OCI-LY3 (cell line): ENCODE results near the gene RREB1.
A peak's percentile ranks its signal among the peaks of the same experiment; 100 is the strongest.

Experiments used
- H2AFZ ChIP-seq: fragments of 200-600, 300-600 bp; shearing (Covaris generic); 2 replicates; pipeline ENCODE4 v1.6.0; 2014; ENCODE audit warnings: antibody characterized with exemption, low read depth, low read length
- H3K27ac ChIP-seq: fragments of 200-600, 300-600 bp; sonication (generic); 2 replicates; pipeline ENCODE4 v1.5.1; 2014; ENCODE audit warnings: mild to moderate bottlenecking, low read length, moderate library complexity, mixed read lengths
- H3K27me3 ChIP-seq: fragments of 200-600, 300-600 bp; sonication (generic); 2 replicates; pipeline ENCODE4 v1.6.1; 2014; ENCODE audit warnings: low read depth, low read length, mixed read lengths
- H3K36me3 ChIP-seq: fragments of 200-600, 300-600 bp; sonication (generic); replicated peaks from 2 replicates; pipeline ENCODE3; 2014; ENCODE audit warnings: low read depth, low read length, mixed read lengths
- H3K4me1 ChIP-seq: fragments of 300-600, 200-600 bp; sonication (generic); 2 replicates; pipeline ENCODE4 v1.6.1; 2014; ENCODE audit warnings: low read length, mixed read lengths
- H3K4me2 ChIP-seq: fragments of 200-600, 300-600 bp; sonication (generic); 2 replicates; pipeline ENCODE4 v1.6.1; 2014; ENCODE audit warnings: low read length, mixed read lengths
- H3K4me3 ChIP-seq: fragments of 300-600, 200-600 bp; sonication (generic); 2 replicates; pipeline ENCODE4 v1.5.1; 2014; ENCODE audit warnings: antibody characterized with exemption, mild to moderate bottlenecking, low read length, moderate library complexity
- H3K79me2 ChIP-seq: fragments of 300-600, 200-600 bp; shearing (Covaris generic); 2 replicates; pipeline ENCODE4 v1.6.1; 2014; ENCODE audit warnings: mild to moderate bottlenecking, low read length, mixed read lengths
- H3K9ac ChIP-seq: fragments of 300-600, 200-600 bp; shearing (Covaris generic); 2 replicates; pipeline ENCODE4 v1.6.0; 2014; ENCODE audit warnings: mild to moderate bottlenecking, low read length, moderate library complexity
- H3K9me3 ChIP-seq: fragments of 200-600, 300-600 bp; shearing (Covaris generic); 2 replicates; pipeline ENCODE4 v1.6.1; 2014; ENCODE audit warnings: low read length, mixed read lengths; ENCODE audit not compliant: insufficient read depth
- H4K20me1 ChIP-seq: fragments of 200-600, 300-600 bp; sonication (generic); 2 replicates; pipeline ENCODE4 v1.6.1; 2016; ENCODE audit warnings: low read length, mixed read lengths; ENCODE audit not compliant: insufficient read depth
- EZH2phosphoT487 ChIP-seq: fragments of 200-600 bp; shearing (Covaris generic); IDR thresholded peaks from 2 replicates; pipeline ENCODE4 v1.6.1; 2018; ENCODE audit warnings: antibody characterized with exemption, mixed run types, low read depth
- TF ChIP-seq, protein P1 (sequence below): fragments of 200-600, 300-600 bp; sonication (generic); IDR thresholded peaks from 2 replicates; pipeline ENCODE4 v1.5.1; 2014; ENCODE audit warnings: antibody characterized with exemption, low read length, low read depth

Gene RREB1

DNA sequence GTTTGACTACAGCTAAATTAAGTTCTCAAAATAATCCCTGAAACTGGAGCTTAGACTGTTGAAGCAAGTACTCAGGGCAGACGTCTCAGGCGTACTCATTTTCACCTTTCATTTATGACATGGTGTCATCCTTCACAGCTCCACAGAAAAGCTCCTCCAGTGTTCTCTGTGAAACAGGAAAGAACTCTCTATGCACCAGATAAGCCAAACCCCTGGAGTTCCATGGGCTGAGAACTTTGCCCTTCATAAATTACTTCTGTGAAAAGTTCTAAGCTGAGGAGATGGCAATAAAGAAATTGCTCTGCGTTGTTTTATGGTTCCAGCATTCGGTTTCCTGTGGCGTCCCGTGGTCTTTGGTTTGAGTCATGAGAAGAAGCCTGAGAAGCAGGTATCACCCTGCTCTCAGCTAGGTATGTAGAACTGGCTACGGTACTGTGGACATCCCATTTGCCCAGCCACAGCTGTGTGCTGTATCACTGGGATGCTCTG, 20.2 kb upstream of the RREB1 start:
- peak overlapping the region; percentile 57 for H3K9ac ChIP-seq
- H4K20me1 ChIP-seq = no peaks in the 10 kb centered on the region
- peak overlapping the region; percentile 67 for H3K27ac ChIP-seq
- H2AFZ ChIP-seq = no peak overlapping the region; the same call in 1 of the 2 replicates
- H3K4me1 ChIP-seq = peaks cover 33% of the 10 kb centered on the region
- TF ChIP-seq, protein P1, sequence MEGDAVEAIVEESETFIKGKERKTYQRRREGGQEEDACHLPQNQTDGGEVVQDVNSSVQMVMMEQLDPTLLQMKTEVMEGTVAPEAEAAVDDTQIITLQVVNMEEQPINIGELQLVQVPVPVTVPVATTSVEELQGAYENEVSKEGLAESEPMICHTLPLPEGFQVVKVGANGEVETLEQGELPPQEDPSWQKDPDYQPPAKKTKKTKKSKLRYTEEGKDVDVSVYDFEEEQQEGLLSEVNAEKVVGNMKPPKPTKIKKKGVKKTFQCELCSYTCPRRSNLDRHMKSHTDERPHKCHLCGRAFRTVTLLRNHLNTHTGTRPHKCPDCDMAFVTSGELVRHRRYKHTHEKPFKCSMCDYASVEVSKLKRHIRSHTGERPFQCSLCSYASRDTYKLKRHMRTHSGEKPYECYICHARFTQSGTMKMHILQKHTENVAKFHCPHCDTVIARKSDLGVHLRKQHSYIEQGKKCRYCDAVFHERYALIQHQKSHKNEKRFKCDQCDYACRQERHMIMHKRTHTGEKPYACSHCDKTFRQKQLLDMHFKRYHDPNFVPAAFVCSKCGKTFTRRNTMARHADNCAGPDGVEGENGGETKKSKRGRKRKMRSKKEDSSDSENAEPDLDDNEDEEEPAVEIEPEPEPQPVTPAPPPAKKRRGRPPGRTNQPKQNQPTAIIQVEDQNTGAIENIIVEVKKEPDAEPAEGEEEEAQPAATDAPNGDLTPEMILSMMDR = no peak
- TF ChIP-seq EZH2phosphoT487 = no peak
- no peaks in the 10 kb centered on the region for H3K36me3 ChIP-seq
- peaks cover 8% of the 10 kb centered on the region for H3K27me3 ChIP-seq
- no peaks in the 10 kb centered on the region for H3K9me3 ChIP-seq
- peak overlapping the region; percentile 74 for H3K4me3 ChIP-seq
- H3K79me2 ChIP-seq = no peaks in the 10 kb centered on the region
- H3K4me2 ChIP-seq = peak overlapping the region; percentile 98

DNA sequence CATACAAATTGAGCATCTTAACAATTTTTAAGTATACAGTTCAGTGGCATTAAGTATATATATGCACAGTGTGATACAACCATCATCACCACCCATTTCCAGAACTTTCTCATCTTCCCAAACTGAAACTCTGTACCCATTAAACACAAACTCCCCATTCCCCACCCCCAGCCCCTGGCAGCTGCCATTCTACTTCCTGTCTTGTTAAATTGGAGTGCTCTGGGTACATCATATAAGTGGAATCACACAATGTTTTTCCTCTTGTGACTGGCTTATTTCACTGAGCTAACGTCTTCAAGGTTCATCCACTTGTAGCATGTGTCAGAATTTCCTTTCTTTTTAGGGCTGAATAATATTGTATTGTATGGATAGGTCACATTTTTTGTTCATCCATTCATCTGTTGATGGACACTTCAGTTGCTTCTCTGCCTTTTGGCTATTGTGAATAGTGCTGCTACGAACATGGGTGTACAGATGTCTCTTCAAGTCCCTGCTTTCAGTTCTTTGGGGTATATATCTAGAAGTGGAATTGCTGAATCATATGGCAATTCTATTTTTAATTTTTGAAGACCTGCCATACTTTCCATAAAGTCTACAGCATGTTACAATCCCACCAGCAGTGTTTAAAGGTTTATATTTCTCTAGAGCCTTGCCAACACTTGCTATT, 19.6 kb upstream of the RREB1 start:
- Histone ChIP-seq H3K36me3 (no peaks in the 10 kb centered on the region), H4K20me1 (no peaks in the 10 kb centered on the region), H3K4me1 (peaks cover 33% of the 10 kb centered on the region), H3K27me3 (peaks cover 8% of the 10 kb centered on the region), H3K4me2 (peak overlapping the region; percentile 98), H3K79me2 (no peaks in the 10 kb centered on the region), H2AFZ (no peak overlapping the region), H3K4me3 (peak overlapping the region; percentile 74), H3K27ac (peak overlapping the region; percentile 67), H3K9me3 (no peaks in the 10 kb centered on the region), H3K9ac (peak overlapping the region; percentile 57; the same call in 1 of the 2 replicates)
- TF ChIP-seq, protein P1 = no peak
- TF ChIP-seq EZH2phosphoT487 = no peak

DNA sequence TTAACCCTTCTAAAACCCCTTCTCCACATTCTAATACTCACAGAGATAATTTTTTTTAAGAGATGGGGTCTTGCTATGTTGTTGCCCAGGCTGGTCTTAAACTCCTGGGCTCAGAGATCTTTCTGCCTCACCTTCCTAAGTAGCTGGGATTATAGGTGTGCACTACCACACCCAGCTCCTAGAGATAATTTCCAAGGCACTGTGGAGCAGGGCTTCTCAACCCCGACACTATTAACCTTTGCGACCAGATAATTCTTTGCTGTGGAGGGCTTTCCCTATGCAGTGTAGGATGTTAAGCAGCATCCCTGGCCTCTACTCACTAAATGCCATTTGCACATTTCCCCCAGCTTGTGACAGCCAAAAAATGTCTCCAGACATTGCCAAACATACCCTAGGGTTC, 8.8 kb upstream of the RREB1 start:
- H3K79me2 ChIP-seq = no peaks in the 10 kb centered on the region
- H3K36me3 ChIP-seq = no peaks in the 10 kb centered on the region
- no peak overlapping the region for H3K4me2 ChIP-seq
- no peaks in the 10 kb centered on the region for H3K27me3 ChIP-seq
- H4K20me1 ChIP-seq = no peaks in the 10 kb centered on the region
- no peak overlapping the region for H2AFZ ChIP-seq
- TF ChIP-seq EZH2phosphoT487 = no peak
- TF ChIP-seq, protein P1 = no peak
- peaks cover 9% of the 10 kb centered on the region for H3K4me1 ChIP-seq
- H3K9ac ChIP-seq = no peak overlapping the region
- no peak overlapping the region for H3K4me3 ChIP-seq
- H3K27ac ChIP-seq = no peak overlapping the region
- no peaks in the 10 kb centered on the region for H3K9me3 ChIP-seq

DNA sequence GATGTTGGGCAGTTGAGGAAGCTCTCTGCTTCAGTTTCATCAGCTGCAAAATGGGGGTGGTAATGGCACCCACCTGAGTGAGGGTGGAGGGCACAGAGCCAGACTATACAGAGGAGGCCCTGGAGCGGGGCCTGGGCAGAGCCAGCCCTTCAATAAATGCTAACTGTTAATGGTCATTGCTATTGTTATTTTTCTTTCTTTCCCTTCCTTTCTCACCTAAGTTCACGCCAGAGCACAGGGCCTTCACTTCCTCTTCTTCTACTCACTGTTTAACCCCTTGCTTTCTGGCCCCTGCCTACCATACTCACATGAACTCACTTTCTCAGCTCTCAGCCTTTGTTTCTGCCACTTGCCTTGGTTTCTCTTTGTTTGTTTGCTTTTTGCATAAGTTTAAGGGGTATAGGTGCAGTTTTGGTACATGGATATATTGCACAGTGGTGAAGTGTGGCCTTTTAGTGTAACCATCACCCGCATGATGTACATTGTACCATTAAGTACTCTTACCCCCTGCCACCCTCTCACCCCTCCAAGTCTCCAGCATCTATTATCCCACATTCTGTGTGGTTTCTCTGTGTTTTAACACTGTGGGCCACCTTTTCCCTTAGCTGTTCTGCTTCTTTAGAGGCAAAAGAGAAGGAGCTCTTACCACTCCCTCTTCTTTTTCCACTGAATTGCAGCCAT, 7.5 kb upstream of the RREB1 start:
- H4K20me1 ChIP-seq = no peaks in the 10 kb centered on the region
- H3K9me3 ChIP-seq = no peaks in the 10 kb centered on the region
- H3K4me1 ChIP-seq = peaks cover 9% of the 10 kb centered on the region
- H3K27me3 ChIP-seq = no peaks in the 10 kb centered on the region
- H3K27ac ChIP-seq = no peak overlapping the region
- H2AFZ ChIP-seq = peak overlapping the region; percentile 26; the same call in 1 of the 2 replicates
- H3K4me3 ChIP-seq = no peak overlapping the region
- TF ChIP-seq EZH2phosphoT487 = no peak
- TF ChIP-seq, protein P1 = no peak
- no peak overlapping the region for H3K9ac ChIP-seq
- H3K4me2 ChIP-seq = peak overlapping the region; percentile 29
- H3K79me2 ChIP-seq = no peaks in the 10 kb centered on the region
- no peaks in the 10 kb centered on the region for H3K36me3 ChIP-seq
